Large intestine (tissue), 3 donors: ENCODE measurements around the gene TMEM109. TPM values are rescaled to one million over a fixed set of nuclear protein-coding genes. Genes with fewer than 3 reads are reported as not detected.
A peak's percentile ranks its signal among the peaks of the same experiment; 100 is the strongest.

Experiments
- DNase-seq, 2 donors: peaks; one replicate each; pipeline versions ENCODE4 v3.0.0 to v3.0.0-alpha.2; 2013
- H3K27ac ChIP-seq: one replicate; pipeline ENCODE4 v1.5.1; 2013; ENCODE audit warnings: low read length
- H3K27me3 ChIP-seq: 2 replicates; pipeline ENCODE4 v1.6.1; 2013; ENCODE audit warnings: low read length; ENCODE audit not compliant: control insufficient read depth, insufficient read depth
- H3K36me3 ChIP-seq: 2 replicates; pipeline ENCODE4 v1.6.1; 2013; ENCODE audit warnings: low read length; ENCODE audit not compliant: control insufficient read depth, insufficient read depth
- H3K4me1 ChIP-seq: one replicate; pipeline ENCODE4 v1.6.1; 2013; ENCODE audit warnings: low read length; ENCODE audit not compliant: control insufficient read depth, insufficient read depth
- H3K4me3 ChIP-seq: one replicate; pipeline ENCODE4 v1.5.1; 2013; ENCODE audit warnings: low read length
- H3K9me3 ChIP-seq: one replicate; pipeline ENCODE4 v1.6.1; 2013; ENCODE audit warnings: mild to moderate bottlenecking, low read depth, low read length, moderate library complexity; ENCODE audit not compliant: control insufficient read depth
- WGBS: methylation state at CpG from one replicate; pipeline ENCODE4 v1.1.5; 2013; ENCODE audit warnings: low lambda C conversion rate; ENCODE audit not compliant: insufficient coverage; 5-methylcytosine and 5-hydroxymethylcytosine counted together
- polyA plus RNA-seq: library from polyadenylated mRNA; unstranded; fragments of 120-200 nt; gene quantifications from one replicate; pipeline ENCODE4 v1.2.1, GENCODE V29; 2013

The TMEM109 gene
- polyA plus RNA-seq, 1 donor, result 42.2 TPM

GRCh38 chr11:60918939-60919265 lies 4.9 kb downstream of the TMEM109 start:
- no peak overlapping the region for H3K4me3 ChIP-seq
- DNase-seq, result no peak
- H3K4me1 ChIP-seq, result peaks cover 16% of the 10 kb centered on the region
- H3K27me3 ChIP-seq, result no peaks in the 10 kb centered on the region
- peaks cover 35% of the 10 kb centered on the region for H3K36me3 ChIP-seq
- WGBS, result no CpG with 5 or more reads among the region's 2 CpGs
- no peaks in the 10 kb centered on the region for H3K9me3 ChIP-seq
- H3K27ac ChIP-seq, result no peak overlapping the region

DNA sequence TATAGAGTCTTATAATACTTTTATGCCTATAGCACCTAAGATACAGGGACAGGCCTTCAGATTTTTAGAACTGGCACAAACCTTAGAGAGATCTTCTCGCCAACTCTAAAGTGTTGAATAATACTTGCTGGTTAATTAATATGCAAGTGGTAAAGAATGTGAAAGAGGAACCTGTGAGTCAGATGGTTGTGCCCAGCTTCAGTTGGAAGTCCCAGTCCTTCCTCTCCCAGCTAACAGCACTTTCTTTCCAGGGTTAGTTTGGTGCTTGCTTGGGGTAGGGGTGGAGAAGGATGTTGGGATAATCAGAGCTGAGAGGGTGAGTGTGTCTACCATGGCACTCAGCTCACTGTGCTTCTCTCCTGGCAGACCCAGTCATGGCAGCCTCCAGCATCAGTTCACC lies 5.4 kb downstream of the TMEM109 start:
- peaks cover 19% of the 10 kb centered on the region for H3K4me1 ChIP-seq
- H3K4me3 ChIP-seq, result no peak overlapping the region
- H3K9me3 ChIP-seq, result no peaks in the 10 kb centered on the region
- DNase-seq, result no peak
- no CpG with 5 or more reads among the region's 1 CpG for WGBS
- H3K27ac ChIP-seq, result no peak overlapping the region
- no peaks in the 10 kb centered on the region for H3K27me3 ChIP-seq
- peaks cover 35% of the 10 kb centered on the region for H3K36me3 ChIP-seq

DNA sequence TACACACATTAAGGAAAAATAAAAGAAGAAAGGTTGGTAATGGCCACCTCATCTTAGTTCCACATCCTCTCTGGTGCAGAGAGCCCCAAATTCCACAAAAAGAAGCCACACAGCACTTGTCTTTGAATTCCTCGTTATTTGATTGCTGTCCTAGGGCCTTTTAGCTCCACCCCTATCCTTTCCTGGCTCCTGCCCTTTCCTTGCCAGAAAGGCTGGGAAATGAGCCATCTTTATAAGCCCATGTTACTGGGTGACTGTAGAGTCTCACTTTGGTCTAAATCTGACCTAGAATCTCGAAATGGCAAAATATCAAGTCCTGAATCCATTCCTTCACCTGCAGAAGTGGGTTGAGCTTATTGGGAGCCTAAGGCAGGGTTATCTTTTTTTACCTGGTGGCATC lies 6.0 kb downstream of the TMEM109 start:
- DNase-seq, result no peak
- no peaks in the 10 kb centered on the region for H3K9me3 ChIP-seq
- H3K27ac ChIP-seq, result no peak overlapping the region
- peaks cover 17% of the 10 kb centered on the region for H3K4me1 ChIP-seq
- H3K4me3 ChIP-seq, result no peak overlapping the region
- peaks cover 4% of the 10 kb centered on the region for H3K27me3 ChIP-seq
- WGBS, result 80% methylated on average over 1 of the region's 2 CpGs
- H3K36me3 ChIP-seq, result peaks cover 35% of the 10 kb centered on the region

DNA sequence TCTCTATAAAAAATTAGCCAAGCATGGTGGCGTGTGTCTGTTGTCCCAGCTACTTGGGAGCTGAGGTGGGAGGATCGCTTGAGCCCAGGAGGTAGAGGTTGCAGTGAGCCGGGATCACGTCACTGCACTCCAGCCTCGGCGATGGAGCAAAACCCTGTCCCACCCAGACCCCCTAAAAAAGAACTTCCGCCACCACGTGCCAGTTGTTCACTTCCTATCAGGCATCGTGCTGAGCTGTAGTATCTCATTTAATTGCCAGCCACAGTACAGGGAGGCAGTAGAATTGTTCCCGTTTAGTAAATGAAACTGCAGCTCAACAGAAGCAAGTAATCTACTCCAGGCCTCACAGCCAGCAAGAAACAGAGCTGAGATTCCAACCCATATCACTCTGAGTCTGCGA lies 7.3 kb downstream of the TMEM109 start:
- H3K4me1 ChIP-seq, result peaks cover 11% of the 10 kb centered on the region

DNA sequence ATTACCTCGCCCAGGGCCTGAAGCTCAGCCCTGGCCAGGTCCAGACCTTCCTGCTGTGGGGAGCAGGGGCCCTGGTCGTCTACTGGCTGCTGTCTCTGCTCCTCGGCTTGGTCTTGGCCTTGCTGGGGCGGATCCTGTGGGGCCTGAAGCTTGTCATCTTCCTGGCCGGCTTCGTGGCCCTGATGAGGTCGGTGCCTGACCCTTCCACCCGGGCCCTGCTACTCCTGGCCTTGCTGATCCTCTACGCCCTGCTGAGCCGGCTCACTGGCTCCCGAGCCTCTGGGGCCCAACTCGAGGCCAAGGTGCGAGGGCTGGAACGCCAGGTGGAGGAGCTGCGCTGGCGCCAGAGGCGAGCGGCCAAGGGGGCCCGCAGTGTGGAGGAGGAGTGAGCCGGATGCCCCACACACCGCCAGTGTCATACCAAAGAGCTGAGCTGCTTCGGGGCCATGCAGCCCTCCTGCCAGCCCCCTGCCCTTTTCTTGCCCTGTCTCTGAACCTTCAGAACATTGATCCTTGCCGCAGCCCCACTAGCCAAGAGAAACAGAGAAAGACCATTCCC lies 7.9 kb downstream of the TMEM109 start:
- peaks cover 11% of the 10 kb centered on the region for H3K4me1 ChIP-seq
- no CpG with 5 or more reads among the region's 23 CpGs for WGBS
- no peak for DNase-seq

More for the DNA sequence above, 7.3 kb downstream of the TMEM109 start:
- whole genome bisulfite sequencing, result no CpG with 5 or more reads among the region's 11 CpGs
- Histone ChIP-seq H3K27ac (no peak overlapping the region), H3K4me3 (no peak overlapping the region), H3K36me3 (peaks cover 35% of the 10 kb centered on the region), H3K9me3 (no peaks in the 10 kb centered on the region), H3K27me3 (peaks cover 9% of the 10 kb centered on the region)
- DNase-seq, result no peak

GRCh38 chr11:60922906-60923305 lies 8.9 kb downstream of the TMEM109 start:
- Histone ChIP-seq H3K36me3 (peaks cover 32% of the 10 kb centered on the region), H3K4me1 (peaks cover 11% of the 10 kb centered on the region), H3K27ac (no peak overlapping the region), H3K27me3 (peaks cover 9% of the 10 kb centered on the region), H3K9me3 (no peaks in the 10 kb centered on the region), H3K4me3 (no peak overlapping the region)
- WGBS, result no CpG with 5 or more reads among the region's 6 CpGs
- no peak for DNase-seq

More for the DNA sequence above, 7.9 kb downstream of the TMEM109 start:
- H3K36me3 ChIP-seq, result peaks cover 32% of the 10 kb centered on the region
- peaks cover 9% of the 10 kb centered on the region for H3K27me3 ChIP-seq
- H3K4me3 ChIP-seq, result no peak overlapping the region
- H3K27ac ChIP-seq, result no peak overlapping the region
- no peaks in the 10 kb centered on the region for H3K9me3 ChIP-seq

GRCh38 chr11:60923326-60923725 lies 9.4 kb downstream of the TMEM109 start:
- Histone ChIP-seq H3K9me3 (no peaks in the 10 kb centered on the region), H3K27ac (no peak overlapping the region), H3K36me3 (peaks cover 32% of the 10 kb centered on the region), H3K4me1 (peaks cover 11% of the 10 kb centered on the region), H3K4me3 (no peak overlapping the region), H3K27me3 (peaks cover 9% of the 10 kb centered on the region)
- WGBS, result 100% methylated on average over 1 of the region's 5 CpGs
- DNase-seq, result no peak

DNA sequence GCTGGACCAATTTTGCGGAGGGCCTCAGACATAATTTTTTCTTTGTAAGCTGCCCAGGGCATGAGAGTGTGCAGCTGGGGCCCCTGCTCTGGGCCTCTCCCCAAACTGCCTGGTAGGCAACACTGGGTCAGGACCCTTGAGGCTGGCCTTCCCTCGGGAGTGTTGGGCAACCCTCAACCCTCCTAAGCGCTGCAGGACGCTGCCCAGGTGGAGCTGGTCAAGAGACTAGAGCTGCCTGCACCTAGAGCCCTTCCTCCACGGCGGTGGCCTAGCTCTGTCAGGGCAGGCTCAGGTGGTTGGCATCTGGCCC lies 9.8 kb downstream of the TMEM109 start:
- peaks cover 35% of the 10 kb centered on the region for H3K36me3 ChIP-seq
- H3K9me3 ChIP-seq, result no peaks in the 10 kb centered on the region
- H3K4me3 ChIP-seq, result peak overlapping the region; percentile 18
- H3K27ac ChIP-seq, result no peak overlapping the region
- DNase-seq, result no peak
- peaks cover 11% of the 10 kb centered on the region for H3K4me1 ChIP-seq
- H3K27me3 ChIP-seq, result peaks cover 9% of the 10 kb centered on the region
- WGBS, result no CpG with 5 or more reads among the region's 6 CpGs

DNA sequence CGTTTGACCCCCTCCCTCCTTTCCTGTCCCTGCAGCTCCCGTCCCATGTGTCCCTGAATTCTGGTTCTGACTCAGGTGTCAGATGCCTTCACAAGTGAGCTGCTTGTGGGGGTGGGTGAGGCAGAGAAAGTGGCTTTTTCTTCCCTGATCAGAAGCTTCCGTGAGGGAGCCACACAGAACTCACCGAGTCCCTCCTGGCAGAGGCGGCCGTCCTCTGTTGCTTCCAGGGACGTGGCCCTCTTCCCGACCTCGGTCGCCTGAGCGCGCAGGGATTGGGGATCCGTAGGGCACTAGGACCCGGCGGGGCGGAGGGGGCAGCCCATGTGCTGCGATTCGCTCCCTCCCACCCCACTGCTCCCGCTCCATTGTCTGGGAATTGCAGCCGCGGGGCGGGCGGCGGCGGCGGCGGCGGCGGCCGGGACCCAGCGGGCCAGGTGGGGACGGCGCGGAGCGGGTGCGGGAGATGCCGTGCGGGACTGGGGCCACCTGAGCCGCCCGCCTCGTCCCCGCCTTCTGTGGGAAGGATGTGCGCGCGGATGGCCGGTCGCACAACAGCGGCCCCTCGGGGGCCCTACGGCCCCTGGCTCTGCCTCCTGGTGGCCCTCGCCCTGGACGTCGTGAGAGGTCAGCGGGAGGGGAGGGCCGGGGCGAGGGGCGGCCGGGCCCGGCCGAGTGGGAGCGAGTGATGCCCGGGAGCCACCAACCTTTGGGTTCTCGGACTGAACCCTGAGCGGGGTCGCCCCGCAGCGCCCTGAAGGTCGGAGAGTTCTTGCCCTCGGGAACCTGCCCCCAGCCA lies 10.3 kb downstream of the TMEM109 start, which contains the start of gene TMEM132A:
Gene TMEM132A (plus strand): TSS at position 351 of the 796 bp plus-strand sequence. CDS start 174 bp downstream, at position 525.
- Histone ChIP-seq H3K4me1 (peaks cover 14% of the 10 kb centered on the region), H3K9me3 (no peaks in the 10 kb centered on the region), H3K36me3 (peaks cover 36% of the 10 kb centered on the region), H3K4me3 (peak within 1 kb of the TSS; percentile 55), H3K27me3 (peaks cover 9% of the 10 kb centered on the region), H3K27ac (no peak within 1 kb of the TSS)
- DNase-seq, result peak in 1 of 2 donors; percentile 80
- no CpG with 5 or more reads among the region's 69 CpGs for WGBS

GRCh38 chr11:60924906-60925853 lies 11.2 kb downstream of the TMEM109 start:
- H3K27ac ChIP-seq, result no peak overlapping the region
- H3K4me1 ChIP-seq, result peaks cover 21% of the 10 kb centered on the region
- WGBS, result no CpG with 5 or more reads among the region's 35 CpGs
- peaks cover 30% of the 10 kb centered on the region for H3K36me3 ChIP-seq
- peak overlapping the region; percentile 55 for H3K4me3 ChIP-seq
- peaks cover 9% of the 10 kb centered on the region for H3K27me3 ChIP-seq
- peak in 1 of 2 donors; percentile 17 for DNase-seq
- H3K9me3 ChIP-seq, result no peaks in the 10 kb centered on the region
